Prostate gland (tissue), 2 donors: ENCODE results near the gene PRAC2. TPM values are rescaled to one million over a fixed set of nuclear protein-coding genes. Genes with fewer than 3 reads are reported as not detected.

Experiments
- DNase-seq: peaks from one replicate; pipeline ENCODE4 v3.0.0-alpha.2; 2019; ENCODE audit warnings: low spot score
- H3K27ac ChIP-seq, 2 donors: fragments of 200-600 bp; sonication (generic); 2 replicates each; pipeline ENCODE4 v1.5.1; 2017 to 2019
- H3K27me3 ChIP-seq: fragments of 200-600 bp; sonication (generic); replicated peaks from 2 replicates; pipeline ENCODE4 v1.5.1; 2019; ENCODE audit not compliant: insufficient read depth
- H3K36me3 ChIP-seq, 2 donors: fragments of 200-600 bp; sonication (generic); 1 replicate in 1 of 2; 2 replicates in 1 of 2; pipeline versions ENCODE4 v1.5.1 to v1.8.1; 2017 to 2019
- H3K4me1 ChIP-seq: fragments of 200-600 bp; sonication (generic); replicated peaks from 2 replicates; pipeline ENCODE4 v1.5.1; 2019
- H3K4me3 ChIP-seq, 2 donors: fragments of 200-600 bp; sonication (generic); 2 replicates each; pipeline ENCODE4 v1.5.1; 2017 to 2019
- H3K9me3 ChIP-seq: fragments of 200-600 bp; sonication (generic); 2 replicates; pipeline ENCODE4 v1.5.1; 2017
- POLR2A ChIP-seq: fragments of 450-650 bp; IDR thresholded peaks from one replicate; pipeline ENCODE4 v1.6.1; 2016; ENCODE audit warnings: antibody characterized with exemption, mild to moderate bottlenecking
- POLR2AphosphoS5 ChIP-seq: sonication (generic); formaldehyde crosslinking; IDR thresholded peaks from one replicate; pipeline ENCODE4 v1.6.1; 2017; ENCODE audit warnings: antibody characterized with exemption
- WGBS: methylation state at CpG from one replicate; pipeline ENCODE4 v1.1.5; 2018; 5-methylcytosine and 5-hydroxymethylcytosine counted together
- intact Hi-C: fragments of 100-400 bp; cut with DNase I; formaldehyde crosslinking; loops from one replicate; pipeline ENCODE4 v1.14.2; 2022
- total RNA-seq, 2 donors: library from RNA; depleted of rRNA; stranded (reverse); fragments of >200 nt; gene quantifications; one replicate each; pipeline ENCODE4 v1.1.0, GENCODE V29; 2016
- TF ChIP-seq, protein P1 (sequence below), 4 experiments: fragments of 200-600 bp in 2 of 4; fragments of 450-650 bp in 2 of 4; sonication (generic) in 2 of 4; IDR thresholded peaks; 1 replicate in 3 of 4; 2 replicates in 1 of 4; pipeline ENCODE4 v1.5.1; 2016 to 2019; ENCODE audit warnings: antibody characterized with exemption in 4 of 4, mild to moderate bottlenecking in 2 of 4, moderate library complexity in 2 of 4

PRAC2 gene
- total RNA-seq, 2 donors from 2014 or later: 9.6 to 135 TPM

DNA sequence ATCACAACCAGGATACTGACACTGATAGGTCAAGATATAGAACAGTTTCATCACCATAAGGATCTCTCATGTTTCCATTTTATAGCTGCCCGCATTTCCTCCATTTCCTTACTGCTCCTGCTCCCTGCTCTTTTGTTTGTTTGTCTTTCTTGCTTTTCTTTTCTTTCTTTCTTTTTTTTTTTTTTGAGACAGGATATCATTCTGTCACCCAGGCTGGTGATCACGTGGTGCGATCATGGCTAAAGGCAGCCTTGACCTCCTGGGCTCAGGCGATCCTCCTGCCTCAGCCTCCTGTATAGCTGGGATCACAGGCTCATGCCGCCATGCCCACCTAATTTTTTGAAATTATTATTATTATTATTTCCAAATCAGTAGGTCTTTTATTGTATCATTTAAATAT, 32.3 kb upstream of the PRAC2 start:
- intact Hi-C loops: no loop called here
- H3K9me3 ChIP-seq: no peaks in the 10 kb centered on the region
- H3K36me3 ChIP-seq: no peaks in the 10 kb centered on the region
- no peak overlapping the region for H3K27ac ChIP-seq
- DNase-seq: no peak
- H3K4me3 ChIP-seq: no peak overlapping the region
- WGBS: 80% methylated on average over 5 of the region's 5 CpGs
- no peaks in the 10 kb centered on the region for H3K27me3 ChIP-seq
- H3K4me1 ChIP-seq: no peaks in the 10 kb centered on the region
- TF ChIP-seq, protein P1, sequence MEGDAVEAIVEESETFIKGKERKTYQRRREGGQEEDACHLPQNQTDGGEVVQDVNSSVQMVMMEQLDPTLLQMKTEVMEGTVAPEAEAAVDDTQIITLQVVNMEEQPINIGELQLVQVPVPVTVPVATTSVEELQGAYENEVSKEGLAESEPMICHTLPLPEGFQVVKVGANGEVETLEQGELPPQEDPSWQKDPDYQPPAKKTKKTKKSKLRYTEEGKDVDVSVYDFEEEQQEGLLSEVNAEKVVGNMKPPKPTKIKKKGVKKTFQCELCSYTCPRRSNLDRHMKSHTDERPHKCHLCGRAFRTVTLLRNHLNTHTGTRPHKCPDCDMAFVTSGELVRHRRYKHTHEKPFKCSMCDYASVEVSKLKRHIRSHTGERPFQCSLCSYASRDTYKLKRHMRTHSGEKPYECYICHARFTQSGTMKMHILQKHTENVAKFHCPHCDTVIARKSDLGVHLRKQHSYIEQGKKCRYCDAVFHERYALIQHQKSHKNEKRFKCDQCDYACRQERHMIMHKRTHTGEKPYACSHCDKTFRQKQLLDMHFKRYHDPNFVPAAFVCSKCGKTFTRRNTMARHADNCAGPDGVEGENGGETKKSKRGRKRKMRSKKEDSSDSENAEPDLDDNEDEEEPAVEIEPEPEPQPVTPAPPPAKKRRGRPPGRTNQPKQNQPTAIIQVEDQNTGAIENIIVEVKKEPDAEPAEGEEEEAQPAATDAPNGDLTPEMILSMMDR (IDR thresholded peaks at IDR 0.05): no peak
- TF ChIP-seq POLR2A: no peak
- TF ChIP-seq POLR2AphosphoS5: no peak

DNA sequence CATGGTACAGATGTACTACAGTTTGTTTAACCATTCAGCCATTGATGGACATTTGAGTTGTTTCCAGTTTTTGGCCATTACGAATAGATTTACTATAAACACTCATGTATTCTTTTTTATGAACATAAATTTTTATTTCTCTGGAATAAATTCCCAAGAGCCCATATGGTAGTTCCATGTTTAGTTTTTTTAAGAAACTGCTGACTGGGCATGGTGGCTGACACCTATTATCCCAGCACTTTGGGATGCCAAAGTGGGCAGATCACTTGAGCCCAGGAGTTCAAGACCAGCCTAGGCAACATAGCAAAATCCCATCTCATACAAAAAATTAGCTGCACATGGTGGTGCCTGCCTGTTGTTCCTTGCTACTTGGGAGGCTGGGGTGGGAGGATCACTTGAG, 30.9 kb upstream of the PRAC2 start:
- intact Hi-C loops: no loop called here
- no peak for TF ChIP-seq POLR2A
- TF ChIP-seq, protein P1 (IDR thresholded peaks at IDR 0.05): no peak
- no peak for TF ChIP-seq POLR2AphosphoS5
- no peak overlapping the region for H3K4me3 ChIP-seq
- DNase-seq: no peak
- 90% methylated on average over 1 of the region's 1 CpG for WGBS
- H3K36me3 ChIP-seq: no peaks in the 10 kb centered on the region
- no peaks in the 10 kb centered on the region for H3K9me3 ChIP-seq
- no peaks in the 10 kb centered on the region for H3K27me3 ChIP-seq
- H3K27ac ChIP-seq: no peak overlapping the region
- H3K4me1 ChIP-seq: no peaks in the 10 kb centered on the region

DNA sequence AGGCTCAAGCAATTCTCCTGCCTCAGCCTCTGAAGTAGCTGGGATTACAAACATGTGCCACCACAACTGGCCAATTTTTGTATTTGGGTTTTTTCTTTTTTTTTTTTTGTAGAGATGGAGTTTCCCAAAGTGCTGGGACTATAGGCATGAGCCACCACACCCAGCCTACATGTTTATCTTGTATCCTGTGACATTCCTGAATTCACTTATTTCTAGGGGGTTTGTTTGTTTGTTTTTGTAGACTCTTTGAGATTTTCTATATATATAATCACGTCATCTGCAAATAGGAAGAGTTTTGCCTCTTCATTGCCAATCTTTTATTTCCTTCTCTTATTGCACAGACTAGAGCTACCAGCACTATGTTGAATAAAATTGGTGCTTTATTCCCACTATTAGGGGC, 29.8 kb upstream of the PRAC2 start:
- no peaks in the 10 kb centered on the region for H3K9me3 ChIP-seq
- WGBS: 48% methylated on average over 1 of the region's 1 CpG
- H3K27me3 ChIP-seq: no peaks in the 10 kb centered on the region
- no peak for DNase-seq
- intact Hi-C loops: no loop called here
- no peak overlapping the region for H3K4me3 ChIP-seq
- no peak for TF ChIP-seq POLR2AphosphoS5
- TF ChIP-seq, protein P1 (IDR thresholded peaks at IDR 0.05): no peak
- TF ChIP-seq POLR2A: no peak
- H3K27ac ChIP-seq: no peak overlapping the region
- H3K36me3 ChIP-seq: no peaks in the 10 kb centered on the region
- no peaks in the 10 kb centered on the region for H3K4me1 ChIP-seq

DNA sequence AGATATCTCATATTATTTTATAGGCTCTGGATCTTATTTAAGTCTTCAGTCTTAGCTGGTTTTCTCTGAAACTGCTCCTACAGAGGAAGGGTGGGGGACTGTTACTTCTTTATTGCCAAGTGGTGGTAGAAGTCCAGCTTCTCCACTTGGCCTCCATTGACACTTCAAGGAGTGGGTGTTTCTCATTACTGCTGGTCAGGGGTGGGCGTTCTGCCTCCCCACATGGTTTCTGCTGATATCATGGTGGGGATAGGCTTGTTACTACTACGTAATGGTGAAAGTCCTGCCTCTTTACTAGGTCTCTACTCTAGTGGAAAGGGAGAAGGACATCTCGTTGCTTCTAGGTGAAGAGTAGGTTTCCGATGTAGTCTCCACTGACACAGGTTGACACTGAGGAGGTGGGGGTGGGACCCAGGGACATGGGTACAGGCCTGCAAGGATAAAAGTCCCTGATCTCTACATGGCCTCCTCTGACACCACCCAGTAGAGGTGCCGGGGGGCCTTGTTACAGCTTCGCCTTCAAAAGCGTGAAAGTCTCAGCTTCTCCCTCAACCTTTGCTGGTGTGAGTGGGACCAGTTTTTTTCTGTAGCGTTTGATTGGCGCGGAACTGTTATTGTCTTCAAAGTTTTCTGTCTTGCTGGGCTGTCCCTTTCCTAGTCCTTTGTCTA, 21.0 kb upstream of the PRAC2 start:
- WGBS: 96% methylated on average over 10 of the region's 10 CpGs
- intact Hi-C loops: no loop called here
- no peaks in the 10 kb centered on the region for H3K27me3 ChIP-seq

More for the DNA sequence above, 21.0 kb upstream of the PRAC2 start:
- no peaks in the 10 kb centered on the region for H3K36me3 ChIP-seq
- H3K27ac ChIP-seq: no peak overlapping the region
- no peaks in the 10 kb centered on the region for H3K4me1 ChIP-seq
- H3K9me3 ChIP-seq: no peaks in the 10 kb centered on the region
- no peak overlapping the region for H3K4me3 ChIP-seq
- TF ChIP-seq POLR2A (no peak), POLR2AphosphoS5 (no peak)
- TF ChIP-seq, protein P1 (IDR thresholded peaks at IDR 0.05): no peak
- DNase-seq: no peak
